GM19240 (cell line): ENCODE measurements around the gene THOC6.
"Not testable (repeated sequence)": the region's sequence is repeated elsewhere in the genome, so short reads cannot be mapped to it uniquely, and the experiment has no call there.

ENCODE experiments used
- DNase-seq: peaks from one replicate; pipeline ENCODE4 v3.0.0; 2011; ENCODE audit warnings: low spot score; ENCODE audit not compliant: insufficient read length

The THOC6 gene

GRCh38 chr16:3072148-3072547, 48.3 kb downstream of the THOC6 start:
- not testable (repeated sequence) for DNase-seq

GRCh38 chr16:3072576-3073263, 48.9 kb downstream of the THOC6 start:
- not testable (repeated sequence) for DNase-seq

- DNase-seq, result no peak
Observed at GRCh38 chr16:3073448-3073847, 49.6 kb downstream of the THOC6 start.

- peak; percentile 79 for DNase-seq
Observed at GRCh38 chr16:3074860-3075522, 51.2 kb downstream of the THOC6 start.

- no peak for DNase-seq
Observed at GRCh38 chr16:3075523-3075915, 51.7 kb downstream of the THOC6 start.

- DNase-seq, result not testable (repeated sequence)
Observed at GRCh38 chr16:3075946-3076345, 52.1 kb downstream of the THOC6 start.

- DNase-seq, result no peak
Observed at GRCh38 chr16:3076577-3076976, 52.7 kb downstream of the THOC6 start.
